HFF-Myc (cell line): ENCODE data around the gene SV2C.
"Not testable (repeated sequence)": the region's sequence is repeated elsewhere in the genome, so short reads cannot be mapped to it uniquely, and the experiment has no call there.

Source experiments
- DNase-seq: peaks from one replicate; pipeline ENCODE4 v3.0.0-alpha.2; 2011; ENCODE audit warnings: low read depth; ENCODE audit errors: extremely low read depth
- H3K4me3 ChIP-seq: replicated peaks from 2 replicates; pipeline ENCODE4 v1.5.1; 2011; ENCODE audit warnings: low read depth, mild to moderate bottlenecking, control low read depth, low read length
- CTCF ChIP-seq: IDR thresholded peaks from 2 replicates; pipeline ENCODE4 v1.5.1; 2012; ENCODE audit warnings: mild to moderate bottlenecking, low read depth, low read length, control low read depth; ENCODE audit errors: missing control alignments

SV2C gene

GRCh38 chr5:76225336-76225735 lies 142.2 kb downstream of the SV2C start:
- DNase-seq = no peak
- H3K4me3 ChIP-seq = no peak overlapping the region
- no peak for TF ChIP-seq CTCF

GRCh38 chr5:76229900-76230299 lies 146.7 kb downstream of the SV2C start:
- DNase-seq = no peak
- no peak for TF ChIP-seq CTCF
- no peak overlapping the region for H3K4me3 ChIP-seq

- no peak for DNase-seq
- TF ChIP-seq CTCF = no peak
- H3K4me3 ChIP-seq = no peak overlapping the region
Measured at GRCh38 chr5:76230711-76231285, 147.6 kb downstream of the SV2C start.

- H3K4me3 ChIP-seq = no peak overlapping the region
- TF ChIP-seq CTCF = no peak
- no peak for DNase-seq
Measured at GRCh38 chr5:76234665-76235064, 151.5 kb downstream of the SV2C start.

- H3K4me3 ChIP-seq = no peak overlapping the region
- TF ChIP-seq CTCF = no peak
- DNase-seq = no peak
Measured at GRCh38 chr5:76236684-76237083, 153.5 kb downstream of the SV2C start.

GRCh38 chr5:76240336-76240735 lies 157.2 kb downstream of the SV2C start:
- DNase-seq = no peak
- no peak overlapping the region for H3K4me3 ChIP-seq
- no peak for TF ChIP-seq CTCF

GRCh38 chr5:76242155-76242554 lies 159.0 kb downstream of the SV2C start:
- H3K4me3 ChIP-seq, DNase-seq: not testable (repeated sequence)

- TF ChIP-seq CTCF = no peak
- no peak for DNase-seq
- no peak overlapping the region for H3K4me3 ChIP-seq
Measured at GRCh38 chr5:76245590-76245989, 162.4 kb downstream of the SV2C start.
